Right hindlimb (tissue), 1 donor: Measurements from ENCODE around the gene RNF151.
"Not testable (repeated sequence)": the region's sequence is repeated elsewhere in the genome, so short reads cannot be mapped to it uniquely, and the experiment has no call there.

Source experiments
- DNase-seq: peaks from one replicate; pipeline ENCODE4 v3.0.0-alpha.2; 2018

The RNF151 gene

DNA sequence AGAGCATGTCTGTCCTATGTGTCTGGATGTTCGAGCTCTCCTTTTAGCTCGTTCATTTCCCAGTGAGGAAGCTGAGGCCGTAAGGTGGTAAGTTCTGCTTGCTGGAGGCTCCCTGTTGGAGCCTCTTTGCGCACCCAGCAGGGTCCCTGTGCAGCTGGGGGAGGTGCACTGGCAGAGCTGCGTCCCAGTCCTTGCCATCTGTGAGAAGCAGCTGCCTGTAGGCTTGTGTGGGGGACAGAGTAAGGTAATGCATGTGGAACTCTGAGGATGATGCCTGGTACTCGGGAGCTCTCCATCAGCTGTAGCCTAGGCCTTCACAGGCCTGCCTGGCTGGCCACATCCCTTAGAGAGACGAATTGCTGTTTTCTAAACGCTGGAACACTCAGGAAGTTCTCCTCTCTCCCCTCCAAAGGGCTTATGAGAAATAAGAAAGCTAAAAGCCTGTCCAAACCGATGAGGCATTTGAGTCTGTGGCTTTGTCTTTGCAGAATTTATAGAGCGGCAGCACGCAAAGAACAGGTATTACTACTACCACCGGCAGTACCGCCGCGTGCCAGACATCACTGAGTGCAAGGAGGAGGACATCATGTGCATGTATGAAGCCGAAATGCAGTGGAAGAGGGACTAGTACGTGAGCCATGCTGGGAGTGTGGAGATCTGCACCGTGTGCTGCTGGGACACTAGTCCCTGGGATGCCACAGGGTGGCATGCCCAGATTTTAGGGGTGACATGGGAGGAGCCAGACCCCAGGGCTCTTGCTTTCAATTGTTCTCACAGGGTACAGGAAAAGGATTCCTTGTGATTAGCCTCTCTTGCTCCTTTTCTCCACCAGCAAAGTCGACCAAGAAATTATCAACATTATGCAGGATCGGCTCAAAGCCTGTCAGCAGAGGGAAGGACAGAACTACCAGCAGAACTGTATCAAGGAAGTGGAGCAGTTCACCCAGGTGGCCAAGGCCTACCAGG lies 5.7 kb upstream of the RNF151 start:
- peak; percentile 34 for DNase-seq

DNA sequence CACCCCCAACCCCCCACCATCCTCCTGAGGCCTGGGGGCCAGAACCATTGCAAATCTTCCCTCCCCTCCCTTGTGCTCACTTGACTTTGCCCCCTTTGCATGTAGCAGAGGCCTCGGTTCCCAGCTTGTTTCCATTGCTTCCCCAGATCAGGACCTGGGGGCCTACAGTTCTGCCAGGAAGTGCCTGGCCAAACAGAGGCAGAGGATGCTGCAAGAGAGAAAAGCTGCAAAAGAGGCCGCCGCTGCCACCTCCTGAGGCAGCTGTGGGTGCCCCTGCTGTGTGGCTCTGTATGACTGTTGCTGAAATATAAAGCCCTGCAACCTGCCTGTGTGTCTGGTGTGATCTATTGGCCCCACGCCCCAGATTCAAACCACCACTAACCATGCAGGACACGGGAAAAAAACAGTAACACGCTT lies 5.0 kb upstream of the RNF151 start:
- no peak for DNase-seq

DNA sequence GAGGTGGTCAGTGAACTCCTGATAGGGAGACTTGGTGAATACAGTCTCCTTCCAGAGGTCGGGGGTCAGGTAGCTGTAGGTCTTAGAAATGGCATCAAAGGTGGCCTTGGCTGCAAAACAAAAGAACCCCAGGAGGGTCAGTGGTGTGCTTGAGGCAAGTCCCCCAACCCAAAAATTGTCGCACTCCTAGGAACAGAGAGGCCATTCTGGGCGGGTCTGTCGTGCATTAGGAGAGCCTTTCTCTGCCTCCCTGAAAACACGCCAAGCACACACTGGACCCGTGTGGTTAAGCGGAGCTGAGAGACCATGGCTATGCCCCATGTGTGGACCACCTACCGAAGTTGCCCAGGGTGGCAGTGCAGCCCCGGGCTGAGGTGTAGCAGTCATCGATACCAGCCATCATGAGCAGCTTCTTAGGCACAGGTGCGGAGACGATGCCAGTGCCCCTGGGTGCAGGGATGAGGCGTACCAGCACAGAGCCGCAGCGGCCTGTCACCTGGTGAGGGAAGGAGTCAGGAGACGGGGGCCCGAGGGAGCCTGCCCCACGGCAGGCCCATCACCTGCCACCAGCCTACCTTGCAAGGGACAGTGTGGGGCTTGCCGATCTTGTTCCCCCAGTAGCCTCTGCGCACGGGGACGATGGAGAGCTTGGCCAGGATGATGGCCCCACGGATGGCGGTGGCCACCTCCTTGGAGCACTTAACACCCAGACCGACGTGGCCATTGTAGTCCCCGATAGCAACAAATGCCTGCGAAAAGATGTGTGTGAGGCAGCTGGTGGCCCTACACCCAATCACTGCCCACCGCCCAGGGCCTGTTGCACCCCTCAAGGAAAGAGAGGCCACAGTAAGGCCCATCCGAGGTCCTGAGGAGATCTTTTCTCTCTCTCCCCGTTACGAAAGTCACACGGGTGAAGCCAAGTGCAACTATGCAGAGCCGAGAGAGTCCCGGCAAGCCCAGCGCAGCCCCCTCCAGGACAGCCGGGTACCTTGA lies 4.2 kb upstream of the RNF151 start:
- not testable (repeated sequence) for DNase-seq

DNA sequence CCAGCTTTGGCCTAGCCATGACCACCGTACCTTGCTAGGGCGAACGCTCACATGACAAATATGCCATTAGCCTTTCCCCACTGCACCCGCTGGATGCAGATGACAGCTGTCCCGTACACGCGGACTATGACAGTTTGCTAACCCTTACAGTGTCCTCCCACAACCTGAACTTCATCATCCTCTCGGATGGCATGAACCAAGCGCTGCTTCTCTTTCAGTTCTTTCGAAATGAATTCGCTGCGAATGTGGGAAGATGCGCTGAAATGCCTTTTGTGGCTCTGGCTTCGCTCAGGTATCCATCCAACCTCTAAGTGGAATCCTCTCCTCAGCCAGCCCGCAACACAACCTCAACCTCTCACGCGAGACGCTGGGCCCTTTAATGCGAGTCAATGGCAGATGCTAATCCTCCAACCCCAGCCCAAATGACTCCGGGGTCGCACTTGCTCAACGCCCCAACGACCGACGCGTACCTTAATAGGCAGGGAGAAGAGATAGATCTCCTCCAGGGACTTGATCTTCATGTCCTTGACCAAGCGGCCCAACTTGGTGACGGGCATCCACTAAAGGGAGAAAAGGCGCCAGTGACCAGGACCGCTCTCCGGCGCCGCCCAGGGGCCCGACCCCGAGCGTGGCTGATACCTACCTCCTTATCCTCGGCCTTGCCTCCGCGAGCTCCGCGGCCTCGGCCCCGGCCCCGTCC lies 2.7 kb upstream of the RNF151 start:
- no peak for DNase-seq

DNA sequence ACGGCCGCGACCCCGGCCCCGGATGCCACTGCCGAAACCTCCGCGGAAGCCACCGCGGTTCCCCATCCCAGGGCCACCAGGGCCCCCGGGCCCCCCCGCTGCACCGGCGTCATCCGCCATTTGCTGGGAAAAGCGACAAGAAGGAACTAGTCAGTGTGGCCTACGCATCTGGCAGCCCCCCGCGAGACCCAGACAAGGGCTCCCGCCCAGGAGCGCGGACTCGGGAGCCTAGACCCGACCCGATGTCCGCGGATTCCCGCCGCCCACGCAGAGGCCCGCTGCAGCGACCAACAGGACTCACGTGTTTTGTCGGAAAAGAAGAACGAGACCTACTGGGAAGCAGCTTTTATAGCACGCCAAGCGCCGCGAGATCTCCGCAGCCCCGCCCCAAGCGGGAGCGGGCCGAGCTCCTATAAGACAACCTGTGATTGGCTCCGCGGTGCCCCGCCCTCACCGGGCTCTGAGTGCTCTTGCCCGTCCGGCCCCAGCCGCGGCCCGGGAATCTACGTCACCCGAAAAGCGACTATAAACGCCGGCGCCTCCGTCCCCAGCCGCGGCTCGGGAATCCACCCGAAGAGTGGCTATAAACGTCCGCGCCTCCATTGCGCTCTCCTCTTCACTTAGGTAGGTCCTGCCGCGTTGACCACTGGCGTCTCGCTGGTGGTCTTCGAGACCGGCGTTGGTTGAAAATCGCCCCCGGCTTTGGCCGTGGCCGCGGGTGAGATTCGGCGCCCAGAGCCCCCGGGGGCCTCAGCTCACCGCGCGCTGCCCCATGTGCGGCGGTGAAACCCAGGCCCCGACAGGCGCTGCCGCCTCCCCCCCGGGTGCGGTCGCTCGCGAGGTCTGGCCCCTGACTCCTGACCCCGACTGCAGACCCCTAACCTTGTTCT lies 1.9 kb upstream of the RNF151 start, which contains the start of gene RPS2:
Gene RPS2, minus strand, starts transcription at position 321 of the 890 bp plus-strand sequence. Its CDS starts 201 bp downstream, at position 120.
- DNase-seq: peak; percentile 99

DNA sequence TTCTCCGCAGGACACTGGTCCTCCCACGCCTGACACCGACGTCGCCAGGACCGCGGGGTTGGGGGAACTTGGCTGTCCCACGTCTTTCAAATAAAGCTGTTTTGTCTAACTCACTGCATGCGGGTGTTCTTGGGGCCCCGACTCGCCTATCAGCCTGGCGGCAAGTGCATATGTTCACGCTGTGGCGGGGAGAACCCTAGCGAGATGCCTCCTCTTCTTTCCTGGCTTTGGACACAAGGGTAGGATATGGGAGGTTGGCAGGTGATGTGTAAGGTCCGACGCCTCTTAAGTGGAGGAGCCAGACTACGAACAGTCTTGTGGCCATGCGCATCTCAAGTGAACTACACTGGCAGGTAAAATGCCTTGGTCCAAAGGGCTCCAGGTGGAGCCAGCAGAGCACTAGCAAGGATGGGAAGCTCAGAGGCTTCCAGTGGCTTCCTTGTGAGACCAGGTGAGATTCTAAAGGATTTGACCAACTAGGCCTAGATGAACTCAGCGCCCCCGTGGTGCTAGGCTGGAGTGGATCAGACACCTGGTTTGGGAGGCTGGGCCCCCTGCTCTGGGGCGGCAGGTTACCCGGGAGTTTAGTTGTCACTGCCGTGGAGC lies 1.2 kb upstream of the RNF151 start:
- no peak for DNase-seq

DNA sequence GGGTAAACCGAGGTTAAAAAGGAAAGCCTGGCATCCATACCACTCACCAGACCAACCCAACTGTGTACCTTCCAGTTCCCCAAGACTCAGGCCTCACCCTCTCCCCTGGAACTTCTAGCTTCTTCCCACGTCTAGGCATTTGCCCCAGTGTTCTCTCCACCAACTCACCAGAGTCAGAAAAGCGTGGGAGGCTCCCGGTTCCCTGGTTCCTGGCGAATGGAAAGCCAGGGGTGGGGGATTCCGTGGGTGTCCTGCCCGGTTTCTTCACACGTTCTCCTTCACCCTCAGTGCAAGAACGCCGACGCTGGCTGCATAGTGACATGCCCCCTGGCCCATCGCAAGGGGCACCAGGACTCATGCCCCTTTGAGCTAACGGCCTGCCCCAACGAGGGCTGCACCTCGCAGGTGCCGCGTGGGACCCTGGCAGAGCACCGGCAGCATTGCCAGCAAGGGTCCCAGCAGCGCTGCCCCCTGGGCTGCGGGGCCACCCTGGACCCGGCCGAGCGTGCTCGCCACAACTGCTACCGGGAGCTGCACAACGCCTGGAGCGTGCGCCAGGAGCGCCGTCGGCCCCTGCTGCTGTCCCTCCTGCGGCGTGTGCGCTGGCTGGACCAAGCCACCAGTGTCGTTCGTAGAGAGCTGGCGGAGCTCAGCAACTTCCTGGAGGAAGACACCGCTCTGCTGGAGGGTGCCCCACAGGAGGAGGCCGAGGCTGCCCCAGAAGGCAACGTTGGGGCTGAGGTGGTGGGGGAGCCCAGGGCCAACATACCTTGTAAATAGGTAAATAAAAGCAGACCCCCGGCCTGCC lies 1.7 kb downstream of the RNF151 start:
- no peak for DNase-seq

DNA sequence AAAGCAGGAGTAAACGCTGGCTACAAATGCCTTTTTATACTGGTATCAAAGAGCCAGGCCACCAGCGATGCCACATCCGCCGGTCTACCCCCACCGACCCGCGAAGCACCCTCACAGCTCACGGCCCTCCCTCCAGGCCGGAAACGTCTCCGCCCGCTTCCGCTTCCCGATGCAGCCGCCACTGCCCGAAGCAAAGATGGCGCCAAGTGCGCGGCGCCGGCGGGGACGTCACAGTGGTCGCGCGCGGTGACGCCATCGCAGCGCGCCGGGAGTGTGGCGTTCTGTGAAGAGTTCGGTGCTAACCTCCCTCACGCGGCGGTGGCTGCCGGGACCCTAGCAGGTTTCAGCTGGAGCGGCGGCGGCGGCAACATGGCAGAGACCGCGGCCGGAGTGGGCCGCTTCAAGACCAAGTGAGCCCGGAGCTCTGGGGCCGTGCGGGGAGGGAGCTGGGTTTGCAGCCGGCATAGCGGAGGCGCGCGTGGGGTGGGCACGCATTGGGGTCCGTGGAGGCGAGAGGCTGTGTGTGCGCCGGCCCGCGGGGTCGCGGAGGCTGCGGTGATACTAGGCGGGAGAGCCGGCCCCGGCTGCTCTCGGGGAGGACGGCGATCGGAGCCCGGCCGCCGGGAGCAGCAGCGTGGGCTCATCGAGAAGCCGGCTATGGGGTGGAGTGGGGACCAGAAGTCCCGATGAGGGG lies 5.3 kb downstream of the RNF151 start, which contains the start of gene TBL3:
Gene TBL3, plus strand, starts transcription at position 258 of the 694 bp plus-strand sequence. Its CDS starts 112 bp downstream, at position 370.
- DNase-seq: peak; percentile 96

DNA sequence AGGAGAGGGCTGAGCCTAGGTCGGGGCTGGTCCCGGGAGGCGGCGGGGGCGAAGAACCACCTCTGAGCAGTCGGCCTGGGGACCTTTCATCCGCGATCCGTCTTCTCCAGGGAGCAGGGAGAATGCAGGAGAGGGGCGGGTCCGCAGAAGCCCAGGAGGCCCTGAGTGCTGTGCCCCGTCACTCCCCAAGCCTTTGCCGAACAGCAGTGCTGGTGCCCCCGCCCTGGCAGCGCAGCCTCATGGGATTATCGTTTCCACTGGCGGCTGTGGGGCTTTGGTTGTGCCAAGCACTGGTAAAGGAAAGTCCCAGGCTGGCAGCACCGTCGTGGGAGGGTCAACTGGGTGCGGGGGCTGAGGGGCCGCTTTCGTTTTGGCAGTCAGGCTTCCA lies 5.8 kb downstream of the RNF151 start:
- no peak for DNase-seq

DNA sequence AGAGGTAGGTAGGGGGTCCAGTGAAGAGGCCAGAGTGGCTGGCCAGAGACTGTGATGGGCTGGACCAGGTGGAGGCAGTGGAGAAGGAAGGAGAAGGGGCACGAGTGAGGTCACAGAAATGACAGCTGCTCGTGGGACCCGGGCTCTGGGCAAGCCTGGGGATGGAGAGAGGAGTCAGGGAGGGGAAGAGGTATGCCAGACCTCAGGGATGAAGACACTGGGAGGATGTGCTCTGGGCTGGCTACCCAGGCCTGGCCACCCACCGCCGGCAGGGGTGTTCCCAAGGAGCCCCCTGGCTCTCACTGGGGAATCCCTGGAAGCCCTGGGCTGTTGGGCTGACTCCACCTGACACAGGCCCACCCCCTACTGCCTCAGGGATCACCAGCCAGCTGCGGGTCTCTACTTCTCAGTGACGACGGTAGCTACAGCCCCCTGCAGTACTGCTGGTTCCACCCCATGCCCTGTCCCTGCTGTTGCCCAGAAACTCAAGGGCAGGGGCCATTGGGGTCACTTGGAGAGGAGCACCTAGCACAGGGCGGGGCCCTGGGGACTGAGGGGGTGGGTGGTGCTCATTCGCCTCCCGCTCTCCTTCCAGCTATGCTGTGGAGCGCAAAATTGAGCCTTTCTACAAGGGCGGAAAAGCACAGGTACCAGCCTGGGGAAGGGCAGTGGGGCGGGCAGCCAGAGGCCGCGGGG lies 7.0 kb downstream of the RNF151 start:
- DNase-seq: no peak

DNA sequence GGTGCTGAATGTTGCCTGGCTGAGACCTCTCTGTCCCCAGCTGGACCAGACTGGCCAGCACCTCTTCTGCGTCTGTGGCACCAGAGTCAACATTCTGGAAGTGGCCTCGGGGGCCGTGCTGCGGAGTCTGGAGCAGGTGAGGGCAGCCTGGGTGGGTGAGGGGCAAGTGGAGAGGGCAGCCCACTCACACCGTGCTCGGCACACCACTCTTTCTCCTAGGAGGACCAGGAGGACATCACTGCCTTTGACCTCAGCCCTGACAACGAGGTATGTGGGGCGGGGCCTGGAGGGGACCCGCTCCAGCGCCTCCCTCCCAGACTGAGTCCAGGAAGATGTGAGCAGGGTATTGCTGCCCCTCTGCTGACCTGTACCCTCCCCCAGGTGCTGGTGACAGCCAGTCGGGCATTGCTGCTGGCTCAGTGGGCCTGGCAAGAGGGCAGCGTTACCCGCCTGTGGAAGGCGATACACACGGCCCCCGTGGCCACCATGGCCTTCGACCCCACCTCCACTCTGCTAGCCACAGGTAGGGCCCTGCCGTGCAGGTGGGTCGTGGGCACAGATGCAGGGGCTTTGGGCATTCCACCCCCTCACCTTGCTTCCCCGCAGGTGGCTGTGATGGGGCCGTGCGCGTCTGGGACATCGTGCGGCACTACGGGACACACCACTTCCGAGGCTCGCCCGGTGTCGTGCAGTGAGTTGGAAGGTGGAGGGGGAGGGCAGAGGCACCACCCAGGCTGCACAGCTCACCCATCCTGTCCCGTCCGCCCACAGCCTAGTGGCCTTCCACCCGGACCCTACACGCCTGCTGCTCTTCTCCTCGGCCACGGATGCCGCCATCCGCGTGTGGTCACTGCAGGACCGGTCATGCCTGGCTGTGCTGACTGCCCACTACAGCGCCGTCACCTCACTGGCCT lies 7.8 kb downstream of the RNF151 start:
- DNase-seq: no peak

DNA sequence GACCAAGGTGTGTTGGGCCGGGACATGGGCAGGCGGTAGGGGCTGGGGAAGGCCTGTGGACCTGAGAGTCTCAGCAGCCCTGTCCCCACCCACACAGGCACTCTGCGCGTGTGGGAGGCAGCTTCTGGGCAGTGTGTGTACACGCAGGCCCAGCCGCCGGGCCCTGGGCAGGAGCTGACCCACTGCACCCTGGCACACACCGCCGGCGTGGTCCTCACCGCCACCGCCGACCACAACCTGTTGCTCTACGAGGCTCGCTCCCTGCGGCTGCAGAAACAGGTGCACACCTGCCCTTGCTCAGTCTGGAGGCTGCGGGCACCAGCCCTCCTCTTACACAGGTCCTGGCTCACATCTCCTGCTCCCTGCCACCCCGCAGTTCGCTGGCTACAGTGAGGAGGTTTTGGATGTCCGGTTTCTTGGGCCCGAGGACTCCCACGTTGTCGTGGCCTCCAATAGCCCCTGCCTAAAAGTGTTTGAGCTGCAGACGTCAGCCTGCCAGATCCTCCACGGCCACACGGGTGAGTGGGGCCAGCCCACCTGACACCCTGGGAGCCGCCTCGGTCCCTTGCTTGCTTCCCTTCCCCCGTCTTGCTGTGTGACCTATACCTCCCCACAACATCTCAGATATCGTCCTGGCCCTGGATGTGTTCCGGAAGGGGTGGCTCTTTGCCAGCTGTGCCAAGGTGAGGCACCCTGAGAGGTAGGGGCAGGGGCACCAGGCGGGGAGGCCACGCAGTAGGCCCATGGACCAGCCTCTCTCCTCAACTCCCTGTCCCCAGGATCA lies 9.0 kb downstream of the RNF151 start:
- no peak for DNase-seq

DNA sequence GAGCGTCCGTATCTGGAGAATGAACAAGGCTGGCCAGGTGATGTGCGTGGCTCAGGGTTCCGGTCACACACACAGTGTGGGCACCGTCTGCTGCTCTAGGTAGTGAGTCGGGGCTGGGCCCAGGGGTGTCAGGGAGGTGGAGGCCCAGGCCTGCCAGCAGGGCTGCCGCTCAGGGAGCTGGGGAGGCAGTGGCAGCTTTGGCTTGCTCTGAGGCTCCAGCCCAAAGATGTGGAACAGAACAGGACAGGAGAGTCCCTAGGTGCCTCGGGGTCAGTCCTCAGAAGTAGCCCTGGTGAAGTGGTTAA lies 9.5 kb downstream of the RNF151 start:
- no peak for DNase-seq

DNA sequence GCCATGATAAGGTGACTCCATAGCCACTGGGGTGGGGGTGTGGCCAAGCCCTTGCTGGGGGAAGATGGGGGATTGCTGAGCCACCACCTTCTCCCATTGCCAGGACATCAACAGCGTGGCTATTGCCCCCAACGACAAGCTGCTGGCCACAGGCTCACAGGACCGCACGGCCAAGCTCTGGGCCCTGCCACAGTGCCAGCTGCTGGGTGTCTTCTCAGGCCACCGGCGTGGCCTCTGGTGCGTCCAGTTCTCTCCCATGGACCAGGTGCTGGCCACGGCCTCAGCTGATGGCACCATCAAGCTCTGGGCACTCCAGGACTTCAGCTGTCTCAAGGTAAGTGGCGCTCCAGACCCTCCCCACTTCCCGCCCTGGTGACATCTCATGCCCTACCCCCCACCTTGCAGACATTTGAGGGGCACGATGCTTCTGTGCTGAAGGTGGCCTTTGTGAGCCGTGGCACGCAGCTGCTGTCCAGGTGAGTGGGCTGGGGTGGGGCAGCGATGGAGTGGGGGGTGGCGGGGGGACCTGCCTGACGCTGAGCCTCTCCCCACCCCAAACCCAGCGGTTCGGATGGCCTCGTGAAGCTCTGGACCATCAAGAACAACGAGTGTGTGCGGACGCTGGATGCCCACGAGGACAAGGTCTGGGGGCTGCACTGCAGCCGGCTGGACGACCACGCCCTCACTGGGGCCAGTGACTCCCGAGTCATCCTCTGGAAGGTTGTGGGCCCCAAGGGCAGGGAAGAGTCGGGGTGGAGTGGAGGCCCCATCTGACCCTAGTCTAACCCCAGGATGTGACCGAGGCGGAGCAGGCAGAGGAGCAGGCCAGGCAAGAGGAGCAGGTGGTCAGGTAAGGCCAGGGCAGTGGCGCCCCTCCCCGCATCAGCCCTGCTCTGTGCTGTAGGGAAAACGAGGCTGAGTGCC lies 10.6 kb downstream of the RNF151 start:
- DNase-seq: no peak

DNA sequence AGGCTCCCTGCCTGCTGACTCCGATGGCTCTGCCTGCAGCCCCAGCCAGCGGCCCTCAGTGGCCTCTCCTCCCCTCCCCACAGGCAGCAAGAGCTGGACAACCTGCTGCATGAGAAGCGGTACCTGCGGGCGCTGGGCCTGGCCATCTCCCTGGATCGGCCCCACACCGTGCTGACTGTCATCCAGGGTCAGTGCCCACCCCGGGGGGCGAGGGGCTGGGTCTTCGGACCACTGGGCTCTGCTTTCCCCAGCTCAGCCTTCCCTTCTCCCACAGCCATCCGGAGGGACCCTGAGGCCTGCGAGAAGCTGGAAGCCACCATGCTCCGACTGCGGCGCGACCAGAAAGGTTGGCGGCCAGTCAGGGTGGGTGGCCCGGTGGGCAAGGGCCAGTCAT lies 11.2 kb downstream of the RNF151 start:
- no peak for DNase-seq
